ENCODE measurements around the gene MICA.

DNA sequence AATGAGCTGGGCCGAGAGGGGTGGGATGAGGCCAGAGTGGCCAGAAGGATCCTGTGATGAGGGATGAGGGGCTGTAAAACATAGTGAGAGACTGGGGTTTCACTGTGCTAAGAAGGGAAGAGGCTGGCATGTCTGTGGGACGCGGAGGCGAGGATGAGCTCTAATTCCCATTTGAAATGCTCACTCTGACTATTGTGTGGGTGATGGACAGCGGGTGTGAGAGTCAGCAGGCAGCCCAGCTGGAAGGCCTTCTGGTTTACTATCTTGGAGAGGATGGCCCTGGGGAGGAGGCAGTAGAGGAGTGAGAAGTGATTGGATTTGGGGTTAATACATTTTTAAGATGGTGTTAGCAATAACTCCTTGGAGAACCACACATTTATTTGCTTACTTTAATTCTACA, 9.5 kb upstream of the MICA start:
- TF ChIP-seq, protein P1, sequence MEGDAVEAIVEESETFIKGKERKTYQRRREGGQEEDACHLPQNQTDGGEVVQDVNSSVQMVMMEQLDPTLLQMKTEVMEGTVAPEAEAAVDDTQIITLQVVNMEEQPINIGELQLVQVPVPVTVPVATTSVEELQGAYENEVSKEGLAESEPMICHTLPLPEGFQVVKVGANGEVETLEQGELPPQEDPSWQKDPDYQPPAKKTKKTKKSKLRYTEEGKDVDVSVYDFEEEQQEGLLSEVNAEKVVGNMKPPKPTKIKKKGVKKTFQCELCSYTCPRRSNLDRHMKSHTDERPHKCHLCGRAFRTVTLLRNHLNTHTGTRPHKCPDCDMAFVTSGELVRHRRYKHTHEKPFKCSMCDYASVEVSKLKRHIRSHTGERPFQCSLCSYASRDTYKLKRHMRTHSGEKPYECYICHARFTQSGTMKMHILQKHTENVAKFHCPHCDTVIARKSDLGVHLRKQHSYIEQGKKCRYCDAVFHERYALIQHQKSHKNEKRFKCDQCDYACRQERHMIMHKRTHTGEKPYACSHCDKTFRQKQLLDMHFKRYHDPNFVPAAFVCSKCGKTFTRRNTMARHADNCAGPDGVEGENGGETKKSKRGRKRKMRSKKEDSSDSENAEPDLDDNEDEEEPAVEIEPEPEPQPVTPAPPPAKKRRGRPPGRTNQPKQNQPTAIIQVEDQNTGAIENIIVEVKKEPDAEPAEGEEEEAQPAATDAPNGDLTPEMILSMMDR (IDR thresholded peaks at IDR 0.05 in 4 of 5, conservative IDR thresholded peaks at IDR 0.05 in 1 of 5): no peak
- TF ChIP-seq POLR2A (IDR thresholded peaks at IDR 0.05): no peak

Data from gastrocnemius medialis (tissue), 4 donors.